Fibroblast of mammary gland (primary cell): ENCODE measurements around the gene UBTFL1.
"Not testable (repeated sequence)": the region's sequence is repeated elsewhere in the genome, so short reads cannot be mapped to it uniquely, and the experiment has no call there.

Experiments used
- DNase-seq: peaks from one replicate; pipeline ENCODE4 v3.0.0-alpha.2; 2010; ENCODE audit warnings: low read depth
- H3K4me3 ChIP-seq: 2 replicates; pipeline ENCODE4 v1.5.1; 2011; ENCODE audit warnings: low read depth, mild to moderate bottlenecking, low read length, moderate library complexity; ENCODE audit not compliant: control insufficient read depth
- CTCF ChIP-seq: conservative IDR thresholded peaks from 2 replicates; pipeline ENCODE4 v1.5.1; 2011; ENCODE audit warnings: low read depth, low read length, inconsistent platforms; ENCODE audit not compliant: control insufficient read depth, insufficient read depth

Gene UBTFL1, protein sequence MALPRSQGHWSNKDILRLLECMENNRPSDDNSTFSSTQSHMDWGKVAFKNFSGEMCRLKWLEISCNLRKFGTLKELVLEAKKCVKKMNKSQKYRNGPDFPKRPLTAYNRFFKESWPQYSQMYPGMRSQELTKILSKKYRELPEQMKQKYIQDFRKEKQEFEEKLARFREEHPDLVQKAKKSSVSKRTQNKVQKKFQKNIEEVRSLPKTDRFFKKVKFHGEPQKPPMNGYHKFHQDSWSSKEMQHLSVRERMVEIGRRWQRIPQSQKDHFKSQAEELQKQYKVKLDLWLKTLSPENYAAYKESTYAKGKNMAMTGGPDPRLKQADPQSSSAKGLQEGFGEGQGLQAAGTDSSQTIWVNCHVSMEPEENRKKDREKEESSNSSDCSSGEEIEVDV

DNA sequence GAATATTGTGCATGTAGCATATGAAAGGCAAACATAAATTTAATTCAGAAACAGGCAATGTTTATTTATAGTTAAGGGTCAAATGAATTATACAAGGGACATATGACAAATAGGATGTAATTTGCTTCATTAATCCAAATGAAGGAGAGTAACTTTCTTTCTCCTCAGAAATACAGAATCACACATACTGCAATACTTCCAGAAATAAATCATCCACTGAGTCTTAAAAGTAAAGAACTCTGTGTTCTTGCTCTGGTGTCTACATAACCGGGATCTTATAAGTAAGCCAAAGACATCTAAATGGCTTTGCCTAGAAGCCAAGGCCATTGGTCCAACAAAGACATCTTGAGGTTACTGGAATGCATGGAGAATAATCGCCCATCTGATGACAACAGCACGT is at the start of gene UBTFL1:
Gene UBTFL1, plus strand, starts transcription at position 301 of the 400 bp plus-strand sequence. Its CDS starts 0 bp downstream, at position 301.
- not testable (repeated sequence) for H3K4me3 ChIP-seq, DNase-seq

GRCh38 chr11:90051591-90052209 is 34.0 kb upstream of the UBTFL1 start:
- not testable (repeated sequence) for H3K4me3 ChIP-seq, DNase-seq

GRCh38 chr11:90052311-90052710 is 33.4 kb upstream of the UBTFL1 start:
- not testable (repeated sequence) for H3K4me3 ChIP-seq, DNase-seq

DNA sequence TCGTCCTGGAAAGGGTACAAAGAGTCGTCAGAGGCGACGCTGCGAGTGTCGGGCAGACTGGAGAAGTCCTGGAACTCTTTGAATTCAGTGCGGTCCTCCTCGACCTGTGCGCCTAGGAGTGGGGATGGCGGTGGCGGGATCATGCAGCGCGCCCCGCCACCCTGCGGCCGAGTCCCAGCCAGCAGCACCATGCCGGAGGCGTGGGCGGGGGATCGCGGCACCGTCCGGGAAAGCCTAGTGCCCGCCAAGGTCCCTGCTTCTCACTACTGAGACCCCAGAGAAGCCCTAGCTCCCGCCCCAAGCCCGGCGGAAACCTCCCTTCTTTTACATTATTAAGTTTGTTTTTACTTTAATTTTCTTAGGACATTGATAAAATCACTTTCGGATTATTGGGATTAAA is 32.2 kb upstream of the UBTFL1 start:
- not testable (repeated sequence) for H3K4me3 ChIP-seq, DNase-seq

- H3K4me3 ChIP-seq, DNase-seq: not testable (repeated sequence)
These were observed 3.0 kb downstream of the UBTFL1 start for GRCh38 chr11:90088731-90089130.

DNA sequence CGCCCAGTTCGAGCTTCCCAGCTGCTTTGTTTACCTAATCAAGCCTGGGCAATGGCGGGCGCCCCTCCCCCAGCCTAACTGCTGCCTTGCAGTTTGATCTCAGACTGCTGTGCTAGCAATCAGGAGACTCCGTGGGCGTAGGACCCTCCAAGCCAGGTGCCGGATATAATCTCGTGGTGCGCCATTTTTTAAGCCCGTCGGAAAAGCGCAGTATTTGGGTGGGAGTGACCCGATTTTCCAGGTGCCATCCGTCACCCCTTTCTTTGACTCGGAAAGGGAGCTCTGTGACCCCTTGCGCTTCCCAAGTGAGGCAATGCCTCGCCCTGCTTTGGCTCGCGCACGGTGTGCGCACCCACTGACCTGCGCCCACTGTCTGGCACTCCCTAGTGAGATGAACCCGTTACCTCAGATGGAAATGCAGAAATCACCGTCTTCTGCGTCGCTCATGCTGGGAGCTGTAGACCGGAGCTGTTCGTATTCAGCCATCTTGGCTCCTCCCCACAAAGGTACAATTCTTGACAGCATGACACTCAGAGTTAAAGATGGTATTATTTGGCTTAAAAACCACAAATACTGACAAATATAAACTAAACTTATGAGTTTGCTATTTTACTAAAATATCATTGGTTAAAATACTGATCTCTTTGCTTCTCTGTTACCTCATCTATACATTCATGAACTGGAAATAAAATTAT is 9.6 kb downstream of the UBTFL1 start:
- DNase-seq, H3K4me3 ChIP-seq: not testable (repeated sequence)

- not testable (repeated sequence) for H3K4me3 ChIP-seq, DNase-seq
These were observed 12.5 kb downstream of the UBTFL1 start for GRCh38 chr11:90098261-90098660.

GRCh38 chr11:90100431-90100830 is 14.7 kb downstream of the UBTFL1 start:
- no peak for TF ChIP-seq CTCF
- DNase-seq: no peak
- no peak overlapping the region for H3K4me3 ChIP-seq

DNA sequence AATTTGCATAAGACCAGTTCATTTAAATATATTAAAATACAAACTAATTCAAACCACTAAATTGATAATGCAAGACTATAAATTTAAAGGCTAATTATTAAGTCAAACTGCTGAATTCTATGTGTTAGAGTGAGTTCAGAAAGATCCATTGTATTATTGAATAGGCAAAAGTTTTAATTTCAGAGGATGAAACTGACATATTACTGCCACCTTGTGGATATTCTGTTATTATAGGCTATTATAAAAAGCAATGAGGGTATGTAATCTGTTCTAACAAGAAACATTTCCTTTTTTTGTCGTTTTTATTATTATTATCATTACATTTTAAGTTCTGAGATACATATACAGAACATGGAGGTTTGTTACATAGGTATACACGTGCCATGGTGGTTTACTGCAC is 27.8 kb downstream of the UBTFL1 start:
- TF ChIP-seq CTCF: peak; percentile 31
- DNase-seq: peak; percentile 4
- H3K4me3 ChIP-seq: no peak overlapping the region

- no peak for TF ChIP-seq CTCF
- H3K4me3 ChIP-seq: no peak overlapping the region
- no peak for DNase-seq
These were observed 34.4 kb downstream of the UBTFL1 start for GRCh38 chr11:90120191-90120590.
